ENCODE measurements around the gene ARHGAP44.

ARHGAP44 gene

GRCh38 chr17:12998461-12998860, 209.2 kb downstream of the ARHGAP44 start:
- DNase-seq: no peak

- DNase-seq: no peak
These were observed 209.6 kb downstream of the ARHGAP44 start for GRCh38 chr17:12998874-12999273.

- DNase-seq: no peak
These were observed 211.3 kb downstream of the ARHGAP44 start for GRCh38 chr17:13000561-13000960.

GRCh38 chr17:13001991-13002615, 212.8 kb downstream of the ARHGAP44 start:
- DNase-seq: peak; percentile 15 to 24

GRCh38 chr17:13002761-13003453, 213.6 kb downstream of the ARHGAP44 start:
- peak; percentile 17 to 79 for DNase-seq

- DNase-seq: no peak
These were observed 214.2 kb downstream of the ARHGAP44 start for GRCh38 chr17:13003454-13003851.

GRCh38 chr17:13003927-13004326, 214.6 kb downstream of the ARHGAP44 start:
- no peak for DNase-seq

GRCh38 chr17:13004336-13004735, 215.0 kb downstream of the ARHGAP44 start:
- DNase-seq: no peak

GRCh38 chr17:13005530-13005929, 216.2 kb downstream of the ARHGAP44 start:
- no peak for DNase-seq

GRCh38 chr17:13008461-13008860, 219.2 kb downstream of the ARHGAP44 start:
- no peak for DNase-seq

GRCh38 chr17:13010959-13011358, 221.7 kb downstream of the ARHGAP44 start:
- DNase-seq: no peak

GRCh38 chr17:13014801-13015200, 225.5 kb downstream of the ARHGAP44 start:
- DNase-seq: no peak

GRCh38 chr17:13016881-13017654, 227.8 kb downstream of the ARHGAP44 start:
- DNase-seq: peak; percentile 36 to 42

GRCh38 chr17:13017655-13018459, 228.6 kb downstream of the ARHGAP44 start, which contains the start of gene ELAC2:
TSS of gene ELAC2 (minus strand) at chr17:13018027. CDS start at chr17:13017947, 80 bp downstream.
- DNase-seq: peak; percentile 100

GRCh38 chr17:13024016-13024415, 234.7 kb downstream of the ARHGAP44 start:
- no peak for DNase-seq

GRCh38 chr17:13024526-13025257, 235.4 kb downstream of the ARHGAP44 start:
- DNase-seq: peak; percentile 34 to 84

- DNase-seq: no peak
These were observed 235.9 kb downstream of the ARHGAP44 start for GRCh38 chr17:13025258-13025627.

- no peak for DNase-seq
These were observed 236.4 kb downstream of the ARHGAP44 start for GRCh38 chr17:13025687-13026086.

GRCh38 chr17:13027246-13027645, 237.9 kb downstream of the ARHGAP44 start:
- DNase-seq: no peak

GRCh38 chr17:13029340-13029739, 240.0 kb downstream of the ARHGAP44 start:
- DNase-seq: no peak

- no peak for DNase-seq
These were observed 240.8 kb downstream of the ARHGAP44 start for GRCh38 chr17:13030056-13030455.
